Endothelial cell of umbilical vein (primary cell): ENCODE results near the gene RASAL2. TPM values are rescaled to one million over a fixed set of nuclear protein-coding genes. Genes with fewer than 3 reads are reported as not detected.

Experiments
- BruUV-seq: library from RNA; stranded (reverse); fragments of 400-500 nt; replicated peaks from 2 replicates; lab custom pipeline; 2021; lab: Mats Ljungman, UMichigan
- CTCF ChIA-PET: fragments of 300-600, 350-600 bp; sonication (Branson Sonifier 250); formaldehyde crosslinking; loops from one replicate; lab custom pipeline; 2021; ENCODE audit warnings: antibody characterized with exemption, inconsistent platforms; lab: Charles Lee
- POLR2A ChIA-PET: fragments of 300-600, 350-600 bp; sonication (Branson Sonifier 250); formaldehyde crosslinking; loops from one replicate; lab custom pipeline; 2021; ENCODE audit warnings: antibody characterized with exemption, inconsistent platforms; lab: Charles Lee
- DNase-seq: peaks from one replicate; pipeline ENCODE4 v3.0.0-alpha.2; 2011; ENCODE audit warnings: low read depth, low spot score
- FAIRE-seq: peaks from 2 replicates; lab custom pipeline; 2011; peaks lifted over from hg19 to GRCh38; lab: Jason Lieb, UNC
- H2AFZ ChIP-seq: 2 replicates; pipeline ENCODE4 v1.6.0; 2012; ENCODE audit warnings: low read depth, low read length, control low read depth, inconsistent platforms
- H3K27ac ChIP-seq: 2 replicates; pipeline ENCODE4 v1.5.1; 2011; ENCODE audit warnings: low read depth, mild to moderate bottlenecking, control low read depth, low read length, moderate library complexity; ENCODE audit not compliant: insufficient read depth
- H3K27me3 ChIP-seq, 2 experiments: 2 replicates each; pipeline versions ENCODE4 v1.6.0 to v1.6.1; 2011; ENCODE audit warnings: low read length in 2 of 2, mixed read lengths in 1 of 2; ENCODE audit not compliant: control insufficient read depth in 2 of 2, insufficient read depth in 2 of 2
- H3K36me3 ChIP-seq, 2 experiments: 2 replicates in 1 of 2; 3 replicates in 1 of 2; pipeline ENCODE4 v1.5.1; 2011; ENCODE audit warnings: low read length in 2 of 2, mild to moderate bottlenecking in 1 of 2, moderate library complexity in 1 of 2; ENCODE audit not compliant: control insufficient read depth in 2 of 2, insufficient read depth in 2 of 2; ENCODE audit errors: extremely low read depth in 1 of 2
- H3K4me1 ChIP-seq: 3 replicates; pipeline ENCODE4 v1.5.1; 2011; ENCODE audit warnings: mild to moderate bottlenecking, low read length; ENCODE audit not compliant: control insufficient read depth, insufficient read depth; ENCODE audit errors: extremely low read depth
- H3K4me2 ChIP-seq: 2 replicates; pipeline ENCODE4 v1.6.1; 2011; ENCODE audit warnings: low read length, control low read depth, mixed read lengths; ENCODE audit not compliant: insufficient read depth
- H3K4me3 ChIP-seq, 3 experiments: fragments of 200-600 bp in 1 of 3; sonication (generic), shearing (Covaris generic) in 1 of 3; replicated peaks in 1 of 3; 2 replicates each; pipeline ENCODE4 v1.5.1; 2011 to 2016; ENCODE audit warnings: control low read depth in 3 of 3, low read length in 3 of 3, mild to moderate bottlenecking in 2 of 3, inconsistent platforms in 1 of 3, low read depth in 1 of 3, moderate library complexity in 1 of 3; ENCODE audit not compliant: insufficient read depth in 1 of 3
- H3K79me2 ChIP-seq: 2 replicates; pipeline ENCODE4 v1.6.0; 2012; ENCODE audit warnings: low read length, inconsistent platforms; ENCODE audit not compliant: control insufficient read depth, insufficient read depth
- H3K9ac ChIP-seq: replicated peaks from 2 replicates; pipeline ENCODE3; 2011; ENCODE audit warnings: low read length, control low read depth; ENCODE audit not compliant: insufficient read depth; ENCODE audit errors: extremely low read depth
- H3K9me1 ChIP-seq: replicated peaks from 3 replicates; pipeline ENCODE4 v1.6.0; 2011; ENCODE audit warnings: mild to moderate bottlenecking, low read length; ENCODE audit not compliant: control insufficient read depth, insufficient read depth; ENCODE audit errors: extremely low read depth
- H3K9me3 ChIP-seq: replicated peaks from 2 replicates; pipeline ENCODE4 v1.5.1; 2012; ENCODE audit warnings: low read length, inconsistent platforms; ENCODE audit not compliant: control insufficient read depth, insufficient read depth
- H4K20me1 ChIP-seq: replicated peaks from 2 replicates; pipeline ENCODE3; 2011; ENCODE audit warnings: mild to moderate bottlenecking, low read length; ENCODE audit not compliant: control insufficient read depth, insufficient read depth; ENCODE audit errors: extremely low read depth
- EZH2 ChIP-seq: IDR thresholded peaks from 2 replicates; pipeline ENCODE4 v1.6.1; 2012; ENCODE audit warnings: borderline replicate concordance, low read depth, mild to moderate bottlenecking, moderate library complexity, low read length, inconsistent platforms; ENCODE audit not compliant: severe bottlenecking
- JUN ChIP-seq: IDR thresholded peaks from 2 replicates; pipeline ENCODE4 v1.6.1; 2011; ENCODE audit warnings: borderline replicate concordance, low read depth; ENCODE audit not compliant: insufficient read length, insufficient read depth
- dilution Hi-C: fragments of 300-500 bp; cut with MboI; formaldehyde crosslinking; loops from one replicate; pipeline ENCODE4 v1.15.0; 2019; ENCODE audit warnings: low sequenced_read_pairs; ENCODE audit not compliant: extremely low pct_ligation_motif_present
- intact Hi-C: fragments of 100-400 bp; cut with micrococcal nuclease; formaldehyde crosslinking; loops from one replicate; pipeline ENCODE4 v1.10.0; 2022
- polyA plus RNA-seq, 4 experiments: library from polyadenylated mRNA; depleted of rRNA in 3 of 4; stranded (reverse) in 3 of 4; unstranded in 1 of 4; fragments of >200 nt; gene quantifications; 2 replicates each; pipeline versions ENCODE4 v1.2.1 to v1.2.3, GENCODE V29; 2011 to 2012; ENCODE audit warnings: missing spikeins in 1 of 4
- total RNA-seq: library from RNA; stranded (reverse); gene quantifications from 2 replicates; pipeline ENCODE4 v1.2.3, GENCODE V29; 2021

Gene RASAL2
- total and polyA plus RNA-seq, 2 donors (not counting 3 experiments of a cell fraction or from before 2014, with no cell fraction given): 12.5 to 15.5 TPM

DNA sequence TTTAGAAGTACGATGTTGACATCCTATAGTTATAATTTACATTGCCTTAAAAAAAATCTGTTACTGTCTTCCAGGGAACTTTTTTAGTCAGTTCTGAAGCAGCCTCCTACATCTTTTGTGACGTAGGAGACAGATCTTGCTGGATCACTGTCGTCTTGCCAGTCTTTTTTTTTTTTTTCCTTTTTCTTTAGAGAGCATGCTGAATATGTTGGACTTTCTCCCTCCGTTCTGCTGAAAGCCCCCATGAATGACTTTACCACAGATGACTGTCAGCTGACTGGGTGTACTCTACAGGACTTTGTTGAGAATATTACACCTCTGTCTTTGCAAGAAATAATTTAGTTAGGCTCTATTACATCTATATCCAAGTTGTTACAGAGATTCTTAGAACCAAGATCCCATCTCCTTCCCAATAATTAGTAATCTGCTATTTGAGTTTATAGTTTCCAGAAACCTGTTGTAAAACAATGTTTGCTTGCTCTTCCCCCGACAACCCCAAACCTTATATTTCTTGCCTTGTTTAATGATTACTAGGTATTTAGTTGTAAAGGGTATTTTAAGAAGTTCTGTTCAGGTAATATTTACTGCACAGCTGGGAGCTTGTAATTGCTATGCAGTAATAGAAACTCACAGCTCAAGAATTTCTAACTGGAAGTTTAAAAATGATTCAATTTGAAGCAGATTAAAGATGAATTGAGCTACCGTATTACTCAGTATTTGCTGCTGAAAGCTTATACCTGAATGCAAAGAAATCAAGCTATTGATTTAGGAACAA, 61.8 kb downstream of the RASAL2 start:
- no peaks in the 10 kb centered on the region for H3K9me1 ChIP-seq
- intact Hi-C loops (no loop called here), dilution Hi-C loops (no loop called here)
- POLR2A ChIA-PET: no interaction called here
- no TSS peak for BruUV-seq
- H3K9ac ChIP-seq: no peak overlapping the region
- peaks cover 6% of the 10 kb centered on the region for H3K4me1 ChIP-seq
- no peaks in the 10 kb centered on the region for H3K9me3 ChIP-seq
- H3K27ac ChIP-seq: no peak overlapping the region
- peaks cover 6% of the 10 kb centered on the region for H3K79me2 ChIP-seq
- no peak overlapping the region for H3K4me2 ChIP-seq
- TF ChIP-seq EZH2: no peak
- H3K4me3 ChIP-seq: no peak overlapping the region
- DNase-seq (no peak), FAIRE-seq (no peak)
- CTCF ChIA-PET: interaction anchor here (1.4 kb wide), 1 partner anchor 144 kb away, joined by 4 read pairs; no protein-coding TSS in a partner anchor
- no peaks in the 10 kb centered on the region for H3K27me3 ChIP-seq
- no peaks in the 10 kb centered on the region for H3K36me3 ChIP-seq
- H4K20me1 ChIP-seq: no peaks in the 10 kb centered on the region
- no peak overlapping the region for H2AFZ ChIP-seq

GRCh38 chr1:178160736-178161475, 67.0 kb downstream of the RASAL2 start:
- Histone ChIP-seq H3K79me2 (peaks cover 1% of the 10 kb centered on the region), H3K9me3 (no peaks in the 10 kb centered on the region), H3K27ac (no peak overlapping the region), H3K9ac (no peak overlapping the region), H3K4me1 (no peaks in the 10 kb centered on the region), H3K4me2 (no peak overlapping the region), H4K20me1 (no peaks in the 10 kb centered on the region), H3K27me3 (no peaks in the 10 kb centered on the region), H3K36me3 (no peaks in the 10 kb centered on the region), H3K4me3 (no peak overlapping the region), H3K9me1 (no peaks in the 10 kb centered on the region), H2AFZ (no peak overlapping the region)
- BruUV-seq: no TSS peak
- ChIA-PET POLR2A (no interaction called here), CTCF (no interaction called here)
- intact Hi-C loops (no loop called here), dilution Hi-C loops (no loop called here)
- FAIRE-seq: no peak
- TF ChIP-seq JUN: no peak
- DNase-seq: no peak
